GM13977 (cell line): ENCODE results near the gene INHBB.

Source experiments
- DNase-seq: peaks from one replicate; pipeline ENCODE4 v3.0.0; 2012; ENCODE audit warnings: low spot score
- in situ Hi-C: fragments of 300-500 bp; cut with MboI; formaldehyde crosslinking; loops from one replicate; pipeline ENCODE4 v1.12.0; 2022; ENCODE audit warnings: low sequenced_read_pairs, low pct_unique_long_range_greater_than_20kb, mixed read lengths, inconsistent platforms; ENCODE audit not compliant: unreplicated experiment
- TF ChIP-seq, protein P1 (sequence below): IDR thresholded peaks from 2 replicates; pipeline ENCODE4 v1.5.1; 2012; ENCODE audit warnings: mild to moderate bottlenecking, control low read depth; ENCODE audit not compliant: insufficient read depth; ENCODE audit errors: extremely low read depth, missing control alignments

Gene INHBB

DNA sequence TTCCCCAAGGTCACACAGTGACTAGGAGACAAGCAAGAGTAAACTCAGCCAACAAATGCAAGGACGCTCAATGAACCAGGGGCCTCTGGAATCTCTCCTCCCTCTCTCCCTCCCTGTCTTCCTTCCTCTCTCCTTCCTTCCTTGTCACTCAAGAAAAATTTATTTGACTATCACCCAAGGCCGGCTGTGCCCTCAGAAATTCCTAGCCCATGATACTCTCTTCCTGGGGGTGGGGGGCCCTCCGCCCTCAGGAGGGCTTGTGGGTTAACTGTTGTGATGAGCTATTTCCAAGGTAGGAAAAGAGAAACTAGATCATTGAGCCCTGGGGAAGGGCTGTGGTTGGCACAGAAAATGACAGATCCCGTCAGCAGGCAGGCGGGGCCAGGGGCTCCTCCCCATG, 21.7 kb downstream of the INHBB start:
- no peak for DNase-seq
- in situ Hi-C loops, result no loop called here
- TF ChIP-seq, protein P1, sequence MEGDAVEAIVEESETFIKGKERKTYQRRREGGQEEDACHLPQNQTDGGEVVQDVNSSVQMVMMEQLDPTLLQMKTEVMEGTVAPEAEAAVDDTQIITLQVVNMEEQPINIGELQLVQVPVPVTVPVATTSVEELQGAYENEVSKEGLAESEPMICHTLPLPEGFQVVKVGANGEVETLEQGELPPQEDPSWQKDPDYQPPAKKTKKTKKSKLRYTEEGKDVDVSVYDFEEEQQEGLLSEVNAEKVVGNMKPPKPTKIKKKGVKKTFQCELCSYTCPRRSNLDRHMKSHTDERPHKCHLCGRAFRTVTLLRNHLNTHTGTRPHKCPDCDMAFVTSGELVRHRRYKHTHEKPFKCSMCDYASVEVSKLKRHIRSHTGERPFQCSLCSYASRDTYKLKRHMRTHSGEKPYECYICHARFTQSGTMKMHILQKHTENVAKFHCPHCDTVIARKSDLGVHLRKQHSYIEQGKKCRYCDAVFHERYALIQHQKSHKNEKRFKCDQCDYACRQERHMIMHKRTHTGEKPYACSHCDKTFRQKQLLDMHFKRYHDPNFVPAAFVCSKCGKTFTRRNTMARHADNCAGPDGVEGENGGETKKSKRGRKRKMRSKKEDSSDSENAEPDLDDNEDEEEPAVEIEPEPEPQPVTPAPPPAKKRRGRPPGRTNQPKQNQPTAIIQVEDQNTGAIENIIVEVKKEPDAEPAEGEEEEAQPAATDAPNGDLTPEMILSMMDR, result no peak

DNA sequence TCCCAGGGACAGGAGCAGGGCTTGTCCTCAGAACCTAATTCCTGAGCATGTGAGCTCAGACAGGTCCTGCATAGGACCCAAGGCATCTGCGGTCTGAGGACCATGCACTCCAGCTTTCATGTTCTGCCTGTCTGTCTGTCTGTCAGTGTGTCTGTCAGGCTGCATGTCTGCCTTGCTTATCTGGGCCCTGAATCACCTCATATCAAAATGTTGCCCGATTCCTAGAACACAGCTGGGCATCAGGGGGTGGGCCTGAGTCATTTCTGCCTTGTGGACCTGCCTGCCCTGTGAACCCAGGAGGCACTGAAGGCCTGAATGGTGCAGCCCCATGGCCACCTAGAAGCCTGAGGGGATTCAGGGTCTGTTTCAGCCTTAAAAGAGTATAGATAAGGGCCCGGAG, 22.1 kb downstream of the INHBB start:
- no peak for DNase-seq
- in situ Hi-C loops, result no loop called here
- TF ChIP-seq, protein P1, result no peak

DNA sequence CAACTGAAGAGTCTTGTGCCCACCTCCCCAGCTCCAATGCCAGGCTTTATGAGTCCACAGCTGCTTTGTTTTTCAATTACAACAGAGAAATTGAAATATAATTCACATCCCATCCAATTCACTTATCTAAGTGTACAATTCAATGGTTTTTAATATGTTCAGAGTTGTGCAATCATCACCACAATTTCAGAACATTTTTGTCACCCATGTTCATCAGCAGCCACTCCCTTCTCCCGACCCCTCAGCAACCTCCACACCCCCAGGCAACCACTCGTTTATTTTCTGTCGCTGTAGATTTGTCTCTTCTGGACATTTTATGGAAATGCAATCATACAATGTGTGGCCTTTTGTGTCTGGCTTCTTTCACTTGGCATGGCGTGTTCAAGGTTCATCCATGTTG, 23.3 kb downstream of the INHBB start:
- DNase-seq, result no peak
- TF ChIP-seq, protein P1, result no peak
- in situ Hi-C loops, result no loop called here

DNA sequence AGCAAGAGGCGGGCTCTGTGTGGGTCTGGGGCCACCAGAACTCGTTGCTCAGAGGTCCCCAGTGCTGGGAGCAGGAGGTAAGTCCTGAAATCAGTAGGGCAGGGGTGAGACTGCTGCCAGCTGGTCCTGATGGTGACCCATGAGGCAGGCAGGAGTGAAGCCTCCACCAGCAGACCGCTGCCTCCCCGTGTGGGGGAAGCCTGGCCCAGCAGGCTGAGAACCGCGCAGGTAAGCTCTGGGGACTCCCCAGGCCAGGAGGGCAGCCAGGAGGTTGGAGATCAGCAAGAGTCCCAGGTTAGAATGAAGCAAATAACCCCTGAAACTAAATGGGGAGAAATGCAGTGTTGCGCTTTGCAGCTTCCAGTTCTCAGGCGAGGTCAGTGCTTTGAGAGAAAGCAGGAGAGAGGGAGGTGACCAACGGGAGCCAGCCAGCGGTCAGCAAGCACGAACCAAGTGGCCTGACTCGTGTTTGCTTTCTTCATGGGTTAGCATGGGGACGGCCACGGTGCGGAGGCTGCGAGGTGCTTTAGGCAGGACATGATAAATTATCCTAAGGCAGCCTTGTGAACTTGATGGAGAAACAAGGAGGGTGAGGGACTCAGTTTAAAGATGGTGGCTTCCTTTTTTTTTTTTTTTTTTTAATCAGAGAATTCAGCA, 26.2 kb downstream of the INHBB start:
- no peak for DNase-seq
- TF ChIP-seq, protein P1, result no peak
- in situ Hi-C loops, result no loop called here

DNA sequence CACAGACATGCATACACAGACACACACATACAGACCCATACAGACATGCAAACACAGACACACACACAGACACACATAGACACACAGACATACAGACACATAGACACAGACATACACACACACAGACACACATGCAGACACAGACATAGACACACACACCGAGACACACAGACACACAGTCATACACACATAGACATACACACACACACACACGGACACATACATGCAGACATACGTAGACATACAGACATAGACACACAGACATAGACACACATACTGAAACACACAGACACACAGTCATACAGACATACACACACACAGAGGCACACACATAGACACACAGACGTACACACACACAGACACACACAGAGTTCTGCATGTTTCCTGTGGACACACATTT, 26.9 kb downstream of the INHBB start:
- DNase-seq, result no peak
- TF ChIP-seq, protein P1, result no peak
- in situ Hi-C loops, result no loop called here

DNA sequence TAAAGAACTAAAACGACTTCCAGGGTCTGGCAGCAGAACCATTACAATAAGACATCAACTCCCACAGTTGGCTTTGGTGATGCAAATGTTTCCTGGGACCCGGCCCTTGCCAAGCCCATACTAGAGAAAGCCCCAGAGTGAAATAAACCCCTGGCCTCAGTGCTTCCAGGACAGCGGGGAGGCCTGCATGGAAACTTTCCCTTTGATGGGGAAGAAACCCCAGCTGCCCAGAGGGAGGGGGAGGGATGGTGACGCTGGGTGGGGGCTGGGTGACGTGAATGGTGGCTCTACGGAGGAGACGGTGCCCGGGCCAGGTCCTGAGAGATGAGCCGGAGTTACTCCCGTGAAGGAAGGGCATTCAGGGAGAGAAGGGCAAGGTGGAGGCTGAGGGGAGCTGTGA, 27.5 kb downstream of the INHBB start:
- in situ Hi-C loops, result no loop called here
- DNase-seq, result no peak

More for the DNA sequence above, 27.5 kb downstream of the INHBB start:
- TF ChIP-seq, protein P1, result no peak
